HG02588 (cell line): Measurements from ENCODE around the gene NDUFS8.

Experiments used
- ATAC-seq: cut with Tn5 transposase; IDR thresholded peaks from one replicate; pipeline ENCODE4 v1.9.1; 2021; ENCODE audit warnings: mild to moderate bottlenecking, moderate library complexity; ENCODE audit not compliant: unreplicated experiment

NDUFS8 gene

DNA sequence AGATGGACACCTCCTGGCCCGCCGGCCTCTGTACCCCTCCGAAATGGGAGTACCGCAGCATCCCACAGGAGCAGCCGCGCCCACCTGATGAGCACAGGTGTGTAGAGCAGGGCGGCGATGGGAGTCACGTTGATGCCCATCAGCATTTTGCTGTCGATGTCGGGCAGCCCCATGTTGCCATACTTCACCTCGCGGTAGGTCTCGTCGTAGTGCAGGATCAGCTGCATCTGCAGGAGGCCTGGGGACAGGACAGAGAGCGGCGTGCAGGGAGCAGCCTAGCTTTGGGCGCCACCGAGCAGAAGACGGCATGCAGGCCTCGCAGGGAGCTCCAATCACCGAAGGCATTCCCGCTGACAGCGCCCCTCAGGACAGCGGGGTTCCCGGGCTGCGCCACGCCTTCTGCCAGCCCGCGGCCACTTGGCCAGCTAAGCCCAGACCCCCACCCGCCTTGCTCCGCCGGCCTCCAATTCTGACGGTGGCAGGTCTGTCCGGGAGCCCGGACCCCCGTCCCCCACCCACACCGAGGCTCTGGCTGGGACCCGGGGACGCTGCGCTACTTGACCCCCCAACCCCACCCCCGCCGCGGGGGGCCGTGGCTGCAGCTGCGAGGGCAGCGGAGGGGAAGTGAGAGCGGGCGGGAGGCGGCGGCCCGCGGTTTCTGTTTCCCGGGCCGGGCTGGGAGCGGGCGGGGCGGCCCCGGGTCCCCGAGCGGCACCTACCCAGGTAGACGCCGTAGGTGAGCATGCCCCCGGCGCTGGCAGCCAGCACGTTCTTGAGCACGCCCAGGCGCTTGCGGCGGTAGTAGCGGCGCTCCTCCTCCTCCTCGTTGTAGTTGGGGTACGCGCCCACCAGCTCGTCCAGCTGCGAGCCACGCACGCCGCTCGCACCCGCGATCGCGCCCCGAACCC, 27.3 kb upstream of the NDUFS8 start:
- peak; percentile 37 for ATAC-seq

GRCh38 chr11:68003846-68004550, 26.5 kb upstream of the NDUFS8 start, which contains the start of gene UNC93B1:
UNC93B1 (minus strand) TSS chr11:68004097; CDS start chr11:68004043, 54 bp downstream.
- ATAC-seq: peak; percentile 58

DNA sequence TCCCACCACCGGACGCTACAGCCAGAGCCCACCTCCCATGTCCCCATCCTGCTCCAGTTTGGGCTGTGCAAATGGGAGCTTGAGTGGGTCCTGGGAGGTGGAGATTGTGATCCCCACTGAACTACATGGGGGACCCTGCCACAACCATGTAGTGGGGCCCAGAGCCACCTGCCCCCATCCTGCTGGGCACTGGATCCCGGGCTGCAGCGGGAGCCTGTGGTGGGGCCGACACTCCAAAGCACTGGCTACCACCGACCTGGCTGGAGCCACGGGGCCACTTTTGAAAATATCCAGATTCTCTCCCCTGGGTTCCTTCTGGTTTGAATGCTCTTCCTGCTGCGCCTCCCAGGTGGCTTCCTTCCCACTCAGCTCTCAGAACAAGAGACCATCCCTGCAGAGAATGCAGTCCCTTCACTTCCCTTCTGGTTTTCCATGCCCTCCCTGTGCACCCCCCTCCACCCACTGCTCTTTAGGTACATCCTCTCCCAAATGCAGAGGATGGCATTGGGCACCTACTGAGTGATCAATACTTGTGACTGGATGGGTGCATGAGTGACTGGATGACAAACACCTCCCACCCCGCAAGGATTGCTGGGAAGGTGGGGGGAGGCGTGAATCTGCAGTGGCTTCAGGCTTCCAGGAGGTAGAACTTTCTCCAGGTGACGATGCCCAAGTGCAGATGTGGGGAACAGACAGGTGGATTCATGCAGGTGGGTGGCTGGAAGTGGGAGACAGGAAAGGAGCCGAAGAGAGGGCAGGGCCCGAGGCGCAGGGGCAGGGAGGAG, 25.7 kb upstream of the NDUFS8 start:
- no peak for ATAC-seq

DNA sequence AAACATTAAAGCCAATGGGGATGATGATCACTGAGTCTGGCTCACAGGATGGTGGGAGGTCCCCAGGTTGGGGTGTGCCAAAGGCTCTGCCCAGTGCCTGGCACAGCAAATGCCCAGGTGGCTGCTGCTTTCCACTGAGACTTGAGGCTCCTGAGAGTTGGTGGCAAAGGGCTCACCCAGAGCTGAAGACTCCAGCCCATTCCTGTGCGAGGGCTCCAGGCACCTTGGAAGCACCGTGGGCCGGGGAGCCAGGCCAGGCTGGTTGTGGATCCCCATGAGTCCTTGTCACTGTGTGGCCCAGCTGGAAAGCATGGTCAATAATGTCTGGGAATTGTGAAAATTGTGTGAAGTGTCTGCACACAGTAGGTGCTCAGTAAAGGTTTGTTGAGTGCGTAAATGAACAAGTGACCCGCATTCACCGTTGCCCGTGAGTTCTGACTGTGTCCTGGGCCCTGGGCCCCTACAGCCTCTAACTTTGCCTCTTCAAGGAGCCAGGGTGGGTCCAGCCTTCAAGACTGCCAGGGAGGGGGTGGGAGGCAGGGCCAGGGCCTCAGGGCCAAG, 23.8 kb upstream of the NDUFS8 start:
- no peak for ATAC-seq

- no peak for ATAC-seq
Observed at GRCh38 chr11:68007498-68008380, 22.7 kb upstream of the NDUFS8 start.

DNA sequence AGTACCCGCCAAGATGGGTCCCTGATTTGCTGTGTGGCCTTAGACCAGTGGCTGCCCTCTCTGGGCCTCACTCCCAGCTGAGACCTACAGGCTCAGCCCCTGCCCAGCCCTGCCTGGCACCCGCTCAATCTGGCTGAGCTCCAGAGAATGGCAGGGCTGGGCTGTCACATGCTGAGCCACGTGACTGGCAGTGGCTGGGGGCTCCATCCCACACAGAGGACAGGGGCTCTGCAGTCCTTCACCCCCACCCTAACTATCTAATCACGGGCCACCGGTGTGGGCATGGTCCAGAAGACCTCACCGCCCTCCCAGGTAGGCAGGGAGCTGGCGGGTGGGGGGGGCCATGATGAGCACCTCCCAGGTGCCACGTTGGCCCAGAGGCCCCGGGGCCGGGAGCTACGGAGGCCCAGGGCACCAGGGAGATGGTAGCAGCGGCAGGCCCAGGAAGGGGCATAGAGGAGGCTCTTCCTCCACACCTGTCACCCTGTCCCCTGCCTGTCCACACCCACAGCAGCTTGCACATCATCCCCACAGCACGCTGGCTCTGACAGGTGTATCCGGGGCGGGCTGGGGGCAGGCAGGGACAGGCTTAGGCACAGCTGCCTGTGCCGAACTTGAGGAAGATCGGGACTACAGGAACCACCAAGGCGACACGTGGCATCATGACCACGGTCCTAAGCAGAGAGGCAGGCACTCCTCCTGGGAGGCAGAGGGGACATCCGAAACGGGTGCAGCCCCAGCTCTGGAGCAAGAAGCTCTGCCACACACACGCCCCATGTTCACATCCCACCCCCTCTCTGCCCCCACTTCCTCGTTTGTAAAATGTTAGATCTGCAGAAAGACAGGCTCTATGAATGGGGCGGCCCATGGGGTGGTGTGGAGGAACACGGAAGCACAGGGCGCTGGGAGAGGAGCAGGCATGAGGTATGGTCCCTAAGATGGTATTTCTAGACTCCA, 21.8 kb upstream of the NDUFS8 start:
- ATAC-seq: no peak

DNA sequence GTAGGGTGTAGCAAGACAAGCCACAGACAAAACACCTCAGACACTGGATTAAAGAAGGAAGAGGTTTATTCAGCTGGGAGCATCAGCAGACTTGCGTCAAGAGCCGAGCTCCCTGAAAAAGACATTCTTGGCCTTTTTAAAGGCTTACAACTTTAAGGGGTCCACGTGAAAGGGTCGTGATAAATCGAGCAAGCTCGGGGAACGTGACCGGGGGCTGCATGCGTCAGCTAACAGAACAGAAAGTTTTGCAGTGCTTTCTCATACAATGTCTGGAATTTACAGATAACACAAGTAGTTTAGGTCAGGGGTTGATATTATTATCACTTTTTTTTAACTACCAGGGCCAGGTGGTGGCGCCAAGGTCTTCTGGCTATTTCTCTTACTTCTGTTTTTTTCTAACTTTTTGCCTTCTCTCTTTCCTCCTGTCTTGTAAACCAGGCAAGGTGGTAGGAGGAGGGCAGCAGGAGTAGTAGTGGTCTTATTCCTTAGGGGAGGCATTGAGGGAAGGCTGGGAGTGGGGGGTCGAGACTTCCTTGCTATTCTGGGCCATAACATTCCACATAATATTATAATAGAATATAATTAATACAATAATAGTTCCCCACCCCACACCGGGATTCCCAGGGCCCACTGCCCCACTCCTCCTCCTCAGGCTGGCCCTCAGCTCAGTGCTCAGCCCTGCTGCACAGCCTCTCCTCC, 20.9 kb upstream of the NDUFS8 start:
- ATAC-seq: no peak

DNA sequence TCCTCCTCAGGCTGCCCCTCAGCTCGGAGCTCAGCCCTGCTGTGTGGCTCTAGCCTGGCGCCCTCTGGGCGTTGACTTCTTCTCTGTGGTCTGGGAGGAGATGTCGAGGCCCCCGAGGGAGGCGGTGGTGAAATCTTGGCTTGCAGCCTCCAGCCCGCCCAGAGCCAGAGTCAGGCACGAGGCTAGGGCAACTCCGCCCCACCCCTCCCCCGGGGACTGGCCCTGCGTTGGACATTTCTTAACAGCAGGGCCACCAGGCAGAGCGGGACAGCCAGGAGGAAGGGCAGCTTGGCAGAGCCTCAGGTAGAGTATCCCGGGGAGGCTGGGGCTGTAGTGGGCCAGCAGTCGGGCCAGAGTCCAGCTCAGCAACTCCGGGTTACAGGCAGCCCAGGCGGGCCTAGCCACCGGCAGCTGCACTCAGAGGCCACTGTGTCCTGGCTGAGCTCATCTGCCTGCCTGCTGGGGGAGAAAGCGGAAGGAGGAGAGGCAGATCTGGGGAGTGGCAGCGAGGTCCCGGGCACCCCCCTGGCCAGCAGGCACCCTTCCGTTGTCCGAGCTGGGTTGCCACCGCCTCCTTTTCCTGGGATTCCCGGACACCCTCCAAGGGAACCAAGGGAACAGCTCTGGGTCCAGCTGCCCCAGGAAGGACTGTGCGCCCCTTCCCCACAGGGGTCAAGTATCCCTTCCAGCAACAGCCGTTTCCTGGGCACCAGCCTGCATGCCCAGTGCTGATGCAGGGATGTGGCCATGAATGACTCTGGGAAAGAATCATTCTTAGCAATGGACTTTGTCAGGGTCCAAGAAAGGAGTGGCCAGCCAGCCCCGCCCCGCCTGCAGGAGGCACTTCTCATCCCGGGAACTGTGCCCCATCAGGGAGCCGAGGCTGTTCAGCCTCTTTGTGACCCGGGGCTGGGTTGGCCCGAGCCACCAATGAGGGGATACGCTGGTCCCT, 20.1 kb upstream of the NDUFS8 start, which contains the start of gene ALDH3B1:
Gene ALDH3B1, plus strand, starts transcription at position 238 of the 952 bp plus-strand sequence. CDS start 4,971 bp downstream, outside the sequence.
- ATAC-seq: no peak

GRCh38 chr11:68011051-68011943, 19.2 kb upstream of the NDUFS8 start:
- ATAC-seq: no peak

- ATAC-seq: no peak
Observed at GRCh38 chr11:68012044-68012842, 18.2 kb upstream of the NDUFS8 start.

DNA sequence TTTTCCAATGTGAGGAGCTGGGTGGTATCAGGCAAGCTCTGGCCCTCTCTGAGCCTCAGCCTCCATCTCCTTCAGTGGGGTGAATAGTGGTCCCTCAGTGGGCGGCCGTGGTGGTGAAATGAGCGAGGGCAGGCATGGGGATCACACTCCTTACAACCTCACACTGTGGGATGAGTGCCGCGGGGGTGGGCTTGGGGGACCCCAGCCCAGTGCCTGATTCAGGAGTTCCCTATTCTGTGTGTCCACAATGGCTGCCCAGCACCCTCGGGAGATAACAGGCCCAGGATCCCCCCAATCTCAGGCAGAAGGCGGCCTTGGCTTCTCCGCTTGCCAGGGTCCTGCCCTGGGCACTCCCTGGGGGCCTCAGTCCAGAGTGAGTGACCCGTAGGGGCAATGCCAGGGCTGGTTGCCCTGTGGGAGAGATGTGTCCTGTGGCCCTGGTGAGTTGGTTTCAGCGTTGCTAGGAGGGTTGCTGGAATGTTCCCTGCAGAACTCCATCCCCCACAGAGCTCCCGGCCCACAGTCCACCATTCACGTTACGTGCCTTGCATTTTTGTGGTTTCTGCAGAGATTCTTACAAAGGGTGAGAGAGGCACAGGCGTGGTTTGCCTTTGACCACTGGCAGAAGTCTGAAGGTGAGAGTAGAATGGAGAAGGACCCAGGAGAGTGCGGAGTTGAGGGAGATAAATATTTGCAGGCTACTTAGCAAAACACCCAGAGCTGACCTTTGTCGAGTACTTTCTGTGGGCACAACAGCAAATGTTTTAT, 17.5 kb upstream of the NDUFS8 start:
- no peak for ATAC-seq

DNA sequence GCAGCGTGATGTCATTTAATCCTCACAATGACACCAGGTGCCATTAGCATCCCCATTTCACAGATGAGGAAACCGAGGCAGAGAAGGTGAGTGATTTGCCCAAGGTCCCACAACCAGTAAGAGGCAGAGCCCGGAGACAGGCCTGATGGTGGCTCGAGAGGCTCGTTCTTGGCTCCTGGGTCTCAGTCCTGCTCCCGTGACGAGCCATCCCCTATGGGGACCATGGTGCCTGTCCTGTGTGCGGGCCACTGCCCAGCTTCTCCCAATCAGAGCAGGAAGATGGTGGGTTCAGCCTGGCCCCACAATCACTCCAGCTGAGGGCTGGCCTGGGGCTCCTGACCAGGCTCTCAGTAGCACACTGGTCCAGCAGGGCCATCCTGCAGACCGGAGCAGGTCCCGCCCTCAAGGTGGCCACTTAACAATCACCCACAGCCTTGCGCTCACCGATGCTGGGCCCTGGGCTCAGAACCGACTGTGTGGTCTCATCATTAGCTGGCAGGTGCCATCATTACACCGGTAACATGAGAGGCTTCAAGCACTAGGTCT, 16.8 kb upstream of the NDUFS8 start:
- ATAC-seq: no peak

GRCh38 chr11:68014157-68014946, 16.1 kb upstream of the NDUFS8 start:
- no peak for ATAC-seq
